HEK293T (cell line): ENCODE results near the gene SIGLEC5.

Source experiments
- ARNT ChIP-seq: fragments of 450-650 bp; IDR thresholded peaks from 2 replicates; pipeline ENCODE4 v1.6.1; 2017; ENCODE audit warnings: mild to moderate bottlenecking
- BHLHE40 ChIP-seq: fragments of 450-650 bp; IDR thresholded peaks from 2 replicates; pipeline ENCODE4 v1.6.1; 2016; ENCODE audit warnings: mild to moderate bottlenecking, moderate library complexity, borderline replicate concordance
- CTBP1 ChIP-seq: fragments of 450-650 bp; IDR thresholded peaks from 2 replicates; pipeline ENCODE4 v1.6.1; 2016; ENCODE audit warnings: borderline replicate concordance
- ELF4 ChIP-seq: fragments of 450-650 bp; IDR thresholded peaks from 2 replicates; pipeline ENCODE4 v1.6.1; 2017; ENCODE audit warnings: antibody characterized with exemption
- FOXA1 ChIP-seq: fragments of 450-650 bp; IDR thresholded peaks from 2 replicates; pipeline ENCODE4 v1.6.1; 2016; ENCODE audit warnings: mild to moderate bottlenecking
- FOXK2 ChIP-seq: fragments of 450-650 bp; IDR thresholded peaks from 2 replicates; pipeline ENCODE4 v1.6.1; 2016; ENCODE audit warnings: mild to moderate bottlenecking
- FOXM1 ChIP-seq: fragments of 450-650 bp; IDR thresholded peaks from 2 replicates; pipeline ENCODE4 v1.6.1; 2017; ENCODE audit warnings: mild to moderate bottlenecking, borderline replicate concordance
- HDGF ChIP-seq: fragments of 450-650 bp; IDR thresholded peaks from 2 replicates; pipeline ENCODE4 v1.6.1; 2017; ENCODE audit warnings: antibody characterized with exemption, borderline replicate concordance
- L3MBTL2 ChIP-seq: fragments of 450-650 bp; conservative IDR thresholded peaks from 2 replicates; pipeline ENCODE4 v1.6.1; 2016; ENCODE audit warnings: mild to moderate bottlenecking
- NFRKB ChIP-seq: fragments of 450-650 bp; IDR thresholded peaks from 2 replicates; pipeline ENCODE4 v1.6.1; 2016; ENCODE audit warnings: mild to moderate bottlenecking, moderate library complexity
- PKNOX1 ChIP-seq: fragments of 450-650 bp; IDR thresholded peaks from 2 replicates; pipeline ENCODE4 v1.6.1; 2016
- SP1 ChIP-seq: fragments of 450-650 bp; IDR thresholded peaks from 2 replicates; pipeline ENCODE4 v1.6.1; 2017
- SUZ12 ChIP-seq: fragments of 450-650 bp; IDR thresholded peaks from 2 replicates; pipeline ENCODE4 v1.6.1; 2016; ENCODE audit warnings: mild to moderate bottlenecking
- TARDBP ChIP-seq: fragments of 450-650 bp; IDR thresholded peaks from 2 replicates; pipeline ENCODE4 v1.6.1; 2016

DNA sequence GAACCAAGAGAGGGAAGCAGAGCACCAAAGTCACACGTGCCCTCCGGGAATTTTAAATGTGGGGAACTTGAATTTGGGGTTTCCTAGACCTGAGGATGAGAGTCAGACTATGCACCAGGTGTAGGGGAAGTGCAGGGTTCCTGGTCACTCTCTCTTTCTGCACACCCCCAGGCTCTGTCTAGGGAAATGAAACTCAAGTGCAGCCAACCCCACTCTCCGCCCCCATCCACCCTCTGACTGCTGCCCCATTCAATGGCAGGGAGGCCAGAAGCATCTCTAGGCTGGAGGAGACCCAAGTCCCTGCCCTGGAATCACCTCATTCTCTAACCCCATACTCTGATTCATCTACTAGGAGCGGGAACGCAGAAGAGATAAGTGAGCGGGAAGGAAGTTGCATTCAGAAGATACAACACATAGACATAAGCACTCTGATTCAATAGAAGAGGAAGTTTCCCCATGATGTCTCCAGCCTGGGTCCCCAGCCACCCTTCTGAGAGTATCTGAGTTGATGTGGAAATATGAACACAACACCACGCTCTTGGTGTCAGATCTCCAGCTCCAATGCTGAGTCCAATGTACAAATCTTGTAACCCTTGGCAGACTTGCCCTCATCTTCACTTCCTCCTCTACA, 21.1 kb upstream of the SIGLEC5 start:
- TF ChIP-seq NFRKB, result no peak
- TF ChIP-seq FOXA1, result no peak
- no peak for TF ChIP-seq HDGF
- TF ChIP-seq ARNT, result no peak
- no peak for TF ChIP-seq TARDBP
- no peak for TF ChIP-seq BHLHE40
- TF ChIP-seq PKNOX1, result no peak
- no peak for TF ChIP-seq FOXK2
- TF ChIP-seq ELF4, result no peak
- no peak for TF ChIP-seq L3MBTL2
- TF ChIP-seq SP1, result no peak
- TF ChIP-seq FOXM1, result no peak
- no peak for TF ChIP-seq CTBP1
- no peak for TF ChIP-seq SUZ12
